GM18519 (cell line): ENCODE measurements around the gene CD3E.
"Not testable (repeated sequence)": the region's sequence is repeated elsewhere in the genome, so short reads cannot be mapped to it uniquely, and the experiment has no call there.

Source experiments
- ATAC-seq: cut with Tn5 transposase; IDR thresholded peaks from one replicate; pipeline ENCODE4 v1.9.1; 2021; ENCODE audit warnings: mild to moderate bottlenecking, moderate library complexity; ENCODE audit not compliant: unreplicated experiment, low FRiP score

CD3E gene

DNA sequence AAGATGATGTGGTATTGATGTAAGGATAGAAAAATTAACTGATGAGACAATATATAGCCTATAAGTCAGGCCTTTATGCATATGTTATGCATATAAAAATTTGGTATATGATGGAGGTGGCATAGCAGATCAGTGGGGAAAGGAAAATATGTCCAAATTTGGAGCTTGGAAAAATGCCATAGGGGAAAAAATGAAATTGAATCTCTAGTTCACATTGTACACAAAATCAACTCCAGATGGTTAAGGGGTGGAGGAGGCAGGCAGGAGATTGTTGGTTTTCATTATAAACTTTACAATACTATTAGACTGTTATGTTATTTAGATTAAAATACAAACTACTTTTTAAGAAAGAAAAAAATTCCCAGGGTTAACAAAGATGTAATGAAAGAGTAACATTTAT, 15.1 kb upstream of the CD3E start:
- ATAC-seq = no peak

DNA sequence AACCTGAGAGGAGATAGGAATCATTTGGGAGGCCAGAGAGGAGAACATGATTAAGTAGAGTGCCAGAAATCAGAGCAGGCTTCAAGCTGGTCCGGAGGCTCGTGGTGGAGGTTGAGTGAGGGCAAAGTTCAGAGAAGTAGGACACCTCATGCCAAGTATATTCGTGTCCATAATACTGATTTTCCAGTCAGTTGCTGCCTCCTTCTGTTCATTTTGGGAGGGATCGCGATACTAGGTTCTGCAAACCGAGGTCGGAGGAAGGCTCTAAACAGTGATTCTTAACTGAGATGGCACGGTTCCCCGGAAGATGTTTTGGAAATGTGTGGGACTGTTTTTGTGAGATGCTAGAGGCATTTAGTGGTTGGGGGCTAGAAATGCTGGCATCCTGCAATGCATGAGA, 13.6 kb upstream of the CD3E start:
- no peak for ATAC-seq

DNA sequence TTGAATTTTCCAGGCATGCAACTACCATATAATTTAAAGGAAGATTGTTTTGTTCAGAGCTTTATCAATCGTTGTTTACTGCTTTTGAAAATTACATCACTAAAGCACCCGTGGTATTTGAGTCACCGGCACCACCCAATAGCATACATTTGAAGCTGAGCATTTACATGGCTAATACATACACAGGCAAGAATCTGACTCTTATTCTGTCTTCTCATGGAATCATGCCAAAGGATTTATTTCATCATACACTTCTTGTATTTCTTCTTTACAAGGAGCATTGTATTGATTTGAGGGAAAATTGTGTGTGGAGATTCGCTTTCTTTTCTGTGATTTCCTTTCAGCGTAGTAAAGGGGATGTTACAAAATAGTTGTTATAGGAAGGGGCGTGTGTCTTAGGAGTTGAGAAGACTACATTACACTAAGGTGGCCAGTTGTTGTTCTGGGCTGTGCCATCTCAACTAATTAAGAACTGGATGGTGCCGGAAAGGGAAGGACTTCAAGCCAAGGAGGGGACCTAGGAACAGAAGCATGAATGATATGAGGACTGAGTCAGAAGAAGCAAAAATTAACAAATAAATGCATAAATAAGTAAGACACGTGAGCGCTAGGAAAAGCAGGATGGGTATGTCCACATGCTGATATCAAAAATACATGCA, 12.9 kb upstream of the CD3E start:
- no peak for ATAC-seq

DNA sequence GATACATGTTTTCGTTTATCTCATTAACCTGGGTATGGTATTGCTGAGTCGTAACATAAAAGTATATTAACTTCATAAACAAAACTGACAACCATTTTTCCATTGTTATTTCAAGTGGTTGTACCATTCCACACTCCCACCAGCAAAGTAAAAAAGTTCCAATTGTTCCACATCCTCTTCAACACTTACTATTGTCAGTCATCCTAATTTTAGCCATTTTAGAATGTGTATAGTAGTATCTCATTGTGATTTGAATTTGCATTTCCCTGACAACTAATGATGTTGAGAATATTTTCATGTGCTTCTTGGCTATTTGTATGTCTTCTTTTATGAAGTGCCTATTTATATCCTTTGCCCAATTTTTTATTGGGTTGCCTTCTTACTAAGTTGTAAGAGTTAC, 10.5 kb upstream of the CD3E start:
- no peak for ATAC-seq

DNA sequence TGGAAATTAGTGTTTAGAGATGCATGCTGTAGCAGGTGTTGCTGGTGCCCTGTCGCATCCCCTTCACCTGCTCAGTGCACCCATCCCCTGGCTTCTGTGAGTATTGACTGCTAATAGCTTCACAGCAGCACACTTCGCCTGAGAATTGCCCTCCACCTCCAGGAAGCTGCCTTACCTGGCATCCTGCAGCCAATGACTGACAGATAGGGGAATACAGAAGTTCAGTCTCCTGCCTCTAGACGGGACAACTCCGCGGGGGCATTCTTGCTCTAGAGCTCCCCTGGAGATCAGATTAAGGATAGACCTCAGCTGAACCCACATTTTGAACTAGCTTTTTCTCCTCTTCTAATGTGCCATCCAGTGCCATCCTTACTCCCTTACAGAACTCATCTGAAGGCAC, 9.3 kb upstream of the CD3E start:
- no peak for ATAC-seq

DNA sequence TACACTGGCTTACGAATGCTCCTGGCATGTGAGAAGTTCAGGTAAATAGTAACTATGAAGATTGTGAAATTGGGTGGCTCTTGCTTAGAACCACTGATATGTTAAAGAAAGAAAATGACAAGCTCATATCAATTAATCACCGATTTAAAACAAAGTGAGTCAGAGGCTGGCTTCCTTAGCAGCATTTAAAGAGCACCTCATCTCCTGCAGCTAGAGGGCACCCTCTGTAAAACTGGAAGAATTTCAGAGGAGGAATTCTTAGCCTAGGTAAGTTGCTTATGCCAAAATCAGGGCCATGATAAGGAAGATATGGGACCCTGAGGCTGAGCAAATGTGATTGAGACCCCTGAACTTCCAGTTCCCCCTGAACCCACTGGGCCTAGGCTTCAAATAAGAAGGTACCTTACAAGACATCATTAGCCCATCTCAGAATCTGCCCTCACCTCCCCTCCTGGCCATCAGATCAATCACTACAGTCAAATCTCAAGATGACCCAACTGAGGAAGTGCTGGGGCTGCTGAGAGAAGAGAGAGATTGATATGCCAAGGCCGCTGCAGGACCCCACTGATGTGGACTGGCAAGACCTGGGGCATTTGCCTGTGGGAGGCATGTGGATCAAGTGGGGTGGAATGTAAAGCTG, 8.6 kb upstream of the CD3E start:
- no peak for ATAC-seq

DNA sequence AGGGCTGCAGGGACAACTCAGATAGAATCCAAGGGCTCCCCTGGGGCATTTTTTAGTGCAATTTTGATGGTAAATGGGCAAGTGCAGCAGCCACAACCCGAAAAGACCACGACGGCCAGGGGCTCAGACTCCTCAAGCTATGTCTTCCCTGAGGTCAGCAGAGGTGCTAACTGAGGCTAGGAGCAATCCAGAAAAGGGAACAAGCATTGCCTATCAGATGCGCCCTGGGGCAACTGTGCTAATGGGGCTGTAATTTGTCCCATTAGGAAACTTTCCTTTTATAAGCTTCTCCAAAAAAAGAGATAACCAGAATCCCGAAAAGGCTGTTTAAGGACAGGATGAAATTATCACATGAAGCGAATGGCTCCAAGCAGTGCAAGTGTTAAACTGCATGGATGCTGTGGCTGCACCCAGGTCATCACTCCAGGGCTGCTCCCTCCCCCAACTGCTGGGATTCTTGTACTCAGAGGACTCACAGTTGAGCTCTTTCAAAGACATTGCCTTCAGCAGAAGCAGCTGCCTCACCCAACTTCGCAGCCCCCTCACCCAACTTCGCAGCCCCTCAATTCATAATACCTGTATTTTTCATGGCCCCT, 2.8 kb upstream of the CD3E start:
- no peak for ATAC-seq

DNA sequence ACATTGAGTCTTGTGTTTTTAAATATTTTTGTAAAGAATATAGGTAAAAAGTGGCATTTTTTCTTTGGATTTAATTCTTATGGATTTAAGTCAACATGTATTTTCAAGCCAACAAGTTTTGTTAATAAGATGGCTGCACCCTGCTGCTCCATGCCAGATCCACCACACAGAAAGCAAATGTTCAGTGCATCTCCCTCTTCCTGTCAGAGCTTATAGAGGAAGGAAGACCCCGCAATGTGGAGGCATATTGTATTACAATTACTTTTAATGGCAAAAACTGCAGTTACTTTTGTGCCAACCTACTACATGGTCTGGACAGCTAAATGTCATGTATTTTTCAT, 333 bp upstream of the CD3E start:
- no peak for ATAC-seq

DNA sequence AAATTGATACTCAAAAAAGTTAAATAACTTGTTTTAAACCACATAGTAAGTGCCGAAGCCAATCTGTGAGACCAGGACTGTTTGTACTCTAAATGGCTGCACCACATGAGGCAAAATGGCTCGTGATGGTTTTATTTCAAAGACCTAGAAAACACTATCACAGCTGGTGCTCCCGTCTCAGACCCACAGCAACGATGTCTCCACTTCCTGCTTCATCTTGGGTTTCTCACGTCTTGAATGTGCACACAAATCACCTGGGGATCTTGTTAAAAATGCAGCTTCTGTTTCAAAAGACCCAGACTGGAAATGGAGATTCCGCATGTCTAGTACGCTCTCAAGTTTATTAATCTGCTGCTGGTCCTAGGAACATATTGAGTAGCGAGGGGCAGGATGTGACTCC, 1.2 kb downstream of the CD3E start:
- ATAC-seq = no peak

DNA sequence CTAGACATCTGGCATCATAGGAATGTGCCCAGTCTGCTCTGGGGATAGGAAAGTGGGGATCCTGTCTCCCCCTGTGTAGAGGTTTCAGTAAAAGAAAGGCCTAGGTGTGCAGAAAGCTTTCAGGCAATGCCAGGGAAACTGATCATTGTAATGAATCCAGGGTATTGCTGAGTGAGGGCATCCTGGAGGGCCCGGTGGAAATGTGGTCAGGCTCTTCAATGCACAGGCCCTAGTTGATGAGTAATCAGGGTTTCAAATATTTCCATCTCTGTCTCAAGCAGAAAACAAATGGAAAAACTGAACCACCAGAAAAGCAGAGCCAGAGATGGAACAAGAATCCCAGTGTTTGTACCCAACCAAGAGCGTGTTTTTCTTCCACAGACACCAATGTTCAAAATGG, 2.0 kb downstream of the CD3E start:
- ATAC-seq = no peak

DNA sequence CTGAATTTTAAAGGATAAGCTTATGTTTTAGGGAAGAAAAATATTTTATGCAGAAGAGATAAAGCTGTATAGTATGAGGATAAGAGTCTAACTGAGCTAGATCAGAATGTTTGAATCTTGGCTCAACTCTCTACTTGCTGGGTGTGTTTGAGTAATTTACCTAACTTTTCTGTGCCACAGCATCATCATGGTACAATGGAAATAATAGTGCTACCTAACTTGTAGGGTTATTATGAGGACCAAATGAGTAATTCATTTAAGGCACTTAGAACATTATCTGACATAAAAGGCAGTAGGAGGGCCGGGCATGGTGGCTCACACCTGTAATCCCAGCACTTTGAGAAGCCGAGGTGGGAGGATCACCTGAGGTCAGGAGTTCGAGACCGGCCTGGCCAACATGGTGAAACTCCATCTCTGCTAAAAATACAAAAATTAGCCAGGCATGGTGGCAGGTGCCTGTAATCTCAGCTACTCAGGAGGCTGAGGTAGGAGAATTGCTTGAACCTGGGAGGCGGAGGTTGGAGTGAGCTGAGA, 4.5 kb downstream of the CD3E start:
- ATAC-seq = not testable (repeated sequence)

DNA sequence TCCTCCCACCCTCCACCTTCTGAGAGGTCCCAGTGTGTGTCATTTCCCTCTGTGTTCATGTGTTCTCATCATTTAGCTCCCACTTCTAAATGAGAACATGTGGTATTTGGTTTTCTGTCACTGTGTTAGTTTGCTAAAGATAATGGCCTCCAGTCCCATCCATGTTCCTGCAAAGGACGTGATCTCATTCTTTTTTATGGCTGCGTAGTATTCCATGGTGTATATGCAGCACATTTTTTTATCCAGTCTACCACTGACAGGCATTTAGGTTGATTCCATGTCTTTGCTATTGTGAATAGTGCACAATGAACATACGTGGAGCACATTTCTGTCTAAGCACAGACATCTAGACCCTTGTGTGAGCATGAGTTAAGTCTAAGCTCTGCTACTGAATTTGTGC, 5.7 kb downstream of the CD3E start:
- no peak for ATAC-seq

DNA sequence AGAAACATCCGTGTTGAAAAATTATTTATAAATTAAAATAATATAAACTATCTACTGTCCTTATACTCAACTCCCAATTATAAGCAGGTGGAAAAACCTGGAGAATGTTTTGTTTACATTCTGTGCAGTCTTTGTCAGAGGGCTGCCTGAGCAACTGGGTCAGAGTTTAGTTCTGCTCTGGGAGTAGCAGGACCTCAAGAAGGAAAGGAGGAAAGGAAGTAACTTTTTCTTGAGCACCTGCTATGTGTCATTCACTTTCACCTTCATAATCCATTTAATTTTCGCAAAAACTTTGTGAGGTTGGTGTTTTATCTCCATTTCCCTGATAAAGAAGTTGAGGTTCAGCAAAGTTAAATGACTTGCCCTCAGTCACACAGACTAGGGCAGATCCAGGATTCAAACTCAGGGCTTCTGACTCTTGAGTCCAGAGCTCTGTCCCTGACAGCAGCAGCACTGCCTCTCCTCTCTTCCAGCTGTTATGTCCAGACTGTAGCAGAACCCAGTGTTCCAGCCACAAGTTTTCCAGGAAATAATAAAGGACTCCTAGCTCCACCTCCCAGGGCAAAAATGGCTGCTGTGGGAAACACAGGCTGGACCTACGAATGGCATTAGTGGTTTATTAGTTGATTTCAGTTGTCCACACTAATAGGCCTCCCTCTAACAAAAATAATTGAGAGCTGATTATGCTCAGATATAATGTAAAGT, 6.4 kb downstream of the CD3E start:
- no peak for ATAC-seq

DNA sequence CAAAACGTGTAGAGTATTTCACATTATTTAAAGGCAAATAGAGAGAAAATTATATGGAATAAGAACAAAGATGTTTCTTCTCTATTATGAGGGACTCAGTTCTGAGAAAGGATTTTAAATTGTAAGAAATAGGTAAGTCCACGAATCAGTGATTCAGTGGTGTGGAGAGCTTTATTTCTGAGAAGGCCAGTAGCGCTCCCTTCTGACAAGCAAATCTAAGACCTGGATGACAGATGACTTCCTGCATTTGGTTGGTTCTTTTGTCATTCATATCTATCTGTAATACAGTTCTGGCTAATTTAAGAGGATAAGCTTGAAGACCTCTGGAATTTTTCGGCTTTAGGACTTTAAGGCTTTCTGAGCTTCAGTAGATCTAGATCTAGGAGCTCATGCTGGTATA, 7.0 kb downstream of the CD3E start:
- ATAC-seq = no peak

DNA sequence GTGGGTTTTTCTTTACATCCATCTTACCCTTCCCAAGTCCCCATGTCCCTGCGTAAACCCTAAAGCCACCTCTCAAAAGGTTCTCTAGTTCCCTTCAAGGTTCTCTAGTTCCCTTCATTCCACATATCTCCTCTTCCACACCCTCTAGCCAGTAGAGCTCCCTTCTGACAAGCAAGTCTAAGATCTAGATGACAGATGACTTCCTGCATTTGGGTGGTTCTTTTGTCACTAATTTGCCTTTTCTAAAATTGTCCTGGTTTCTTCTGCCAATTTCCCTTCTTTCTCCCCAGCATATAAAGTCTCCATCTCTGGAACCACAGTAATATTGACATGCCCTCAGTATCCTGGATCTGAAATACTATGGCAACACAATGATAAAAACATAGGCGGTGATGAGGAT, 7.8 kb downstream of the CD3E start:
- ATAC-seq = no peak

DNA sequence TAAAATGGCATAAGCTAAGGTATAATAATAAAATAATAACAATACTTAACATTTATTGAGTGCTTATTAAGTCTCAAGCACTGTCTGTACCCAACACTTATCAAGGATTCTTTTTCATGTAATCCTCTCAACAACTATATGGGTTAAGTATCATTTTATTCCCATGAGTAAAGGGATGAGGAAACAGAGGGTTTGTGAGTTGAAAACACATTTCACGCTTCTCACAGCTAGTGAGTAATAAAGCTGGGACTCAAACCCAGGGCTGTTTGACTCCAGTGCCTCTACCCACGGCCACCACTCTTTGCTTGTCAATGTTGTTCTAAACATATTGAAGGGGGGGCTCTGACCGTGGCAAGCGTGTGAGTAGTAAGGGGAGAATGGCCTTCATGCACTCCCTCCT, 8.7 kb downstream of the CD3E start:
- no peak for ATAC-seq

DNA sequence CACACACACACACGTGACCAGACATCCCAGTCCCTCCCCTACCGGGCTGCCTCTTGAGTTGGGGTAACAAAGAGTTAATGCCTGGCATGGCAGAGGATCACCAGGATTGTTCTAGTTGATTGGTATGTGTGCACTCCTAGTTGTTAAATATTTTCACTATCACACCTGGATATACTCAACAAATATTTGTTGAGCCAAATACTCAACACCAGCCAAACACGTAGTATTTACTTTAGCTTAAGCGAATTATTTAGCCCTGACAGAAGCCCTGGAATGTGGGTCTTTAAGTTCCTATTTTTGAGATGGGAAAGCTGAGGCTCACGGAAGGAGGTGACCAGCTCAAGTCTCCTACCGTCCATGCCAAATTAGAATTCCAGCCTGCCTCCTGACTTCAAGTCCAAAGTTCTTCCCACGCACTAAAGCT, 10.5 kb downstream of the CD3E start:
- ATAC-seq = no peak

DNA sequence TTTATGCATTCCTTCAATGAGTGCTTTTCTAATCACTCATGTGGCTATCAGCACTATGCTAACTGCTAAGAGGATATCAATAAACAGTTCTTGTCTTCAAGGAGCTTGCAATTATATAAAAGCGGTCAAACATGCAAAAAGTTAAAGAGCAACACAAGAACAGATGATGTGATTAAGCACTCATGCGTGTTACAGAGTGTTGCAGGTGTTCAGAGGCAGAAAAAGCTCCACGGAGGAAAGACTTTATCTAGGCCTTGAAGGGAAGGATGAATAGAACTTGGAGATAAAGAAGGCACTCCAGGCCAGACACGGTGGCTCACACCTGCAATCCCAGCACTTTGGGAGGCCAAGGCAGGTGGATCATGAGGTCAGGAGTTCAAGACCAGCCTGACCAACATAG, 13.6 kb downstream of the CD3E start:
- no peak for ATAC-seq

DNA sequence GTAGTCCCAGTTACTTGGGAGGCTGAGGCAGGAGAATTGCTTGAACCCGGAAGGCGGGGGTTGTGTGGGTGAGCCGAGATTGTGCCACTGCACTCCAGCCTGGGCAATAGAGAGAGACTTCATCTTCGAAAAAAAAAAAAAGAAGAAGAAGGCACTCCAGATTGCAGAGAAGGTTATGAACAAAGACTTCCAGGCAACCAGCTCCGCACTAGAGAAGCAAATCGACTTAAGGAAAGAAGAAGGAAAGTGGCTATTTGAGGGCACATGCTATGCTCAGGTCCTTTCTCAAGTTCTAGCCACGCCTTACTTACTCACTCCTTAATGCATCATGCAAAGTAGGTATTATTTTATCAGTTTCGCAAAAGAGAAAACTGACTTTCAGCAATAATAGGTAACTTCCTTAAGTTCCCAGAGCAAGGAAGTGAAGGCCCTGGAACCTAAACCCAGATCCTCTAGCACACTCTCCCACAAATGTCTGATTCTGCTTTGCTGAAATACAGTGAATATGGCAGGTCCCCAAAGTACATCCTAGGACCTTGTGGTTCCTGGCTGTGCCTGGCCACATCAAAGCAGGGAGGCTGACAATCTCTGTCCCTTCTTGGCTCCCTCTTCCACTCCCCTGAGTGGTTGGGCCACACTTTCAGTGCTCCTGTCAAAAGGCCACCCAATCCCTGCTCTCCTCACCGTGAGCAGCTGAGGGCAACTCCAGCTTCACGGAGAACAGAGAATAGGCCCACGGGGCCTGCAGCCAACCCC, 14.2 kb downstream of the CD3E start:
- ATAC-seq = no peak

DNA sequence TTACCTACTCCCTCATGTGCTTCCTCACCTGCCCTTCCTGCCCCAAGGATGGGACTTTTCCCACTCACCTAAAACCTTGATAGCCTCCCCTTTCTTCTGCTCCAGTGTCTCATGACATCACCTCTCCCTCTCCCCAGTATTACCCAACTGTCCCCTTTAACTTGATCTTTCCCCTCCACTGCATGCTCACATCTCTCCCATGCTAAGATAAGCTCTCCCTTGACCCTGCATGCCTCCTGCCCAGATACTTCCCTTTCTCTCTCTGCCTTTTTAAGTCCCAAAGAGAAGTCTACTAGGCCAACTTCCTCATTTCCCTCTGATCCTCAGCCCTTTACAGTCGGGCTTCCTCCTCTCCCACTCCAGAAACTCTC, 14.8 kb downstream of the CD3E start:
- no peak for ATAC-seq

DNA sequence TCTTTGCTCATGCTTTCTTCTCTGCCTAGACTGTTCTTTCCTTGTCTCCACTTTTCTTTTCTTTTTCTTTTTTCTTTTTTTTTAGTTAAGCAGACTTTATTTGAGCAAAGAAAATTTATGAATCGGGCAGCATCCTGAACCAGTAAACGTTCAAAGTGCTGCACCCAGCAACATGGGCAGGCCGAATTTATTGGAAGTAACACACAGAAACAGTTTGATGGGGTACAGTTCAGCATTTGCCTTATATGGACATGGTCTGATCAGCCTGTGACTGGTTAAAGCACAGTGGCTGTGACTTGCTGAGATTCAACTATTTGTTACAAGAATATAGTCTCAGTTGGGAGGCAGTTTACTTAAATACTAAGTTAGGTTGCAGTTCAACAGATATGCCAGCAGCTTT, 16.0 kb downstream of the CD3E start:
- ATAC-seq = no peak
